HTR-8/SVneo (cell line): ENCODE measurements around the gene BNIP2.
"Not testable (repeated sequence)": the region's sequence is repeated elsewhere in the genome, so short reads cannot be mapped to it uniquely, and the experiment has no call there.

Source experiments
- DNase-seq: peaks from one replicate; pipeline ENCODE4 v3.0.0; 2011; ENCODE audit warnings: low spot score, mixed read lengths; ENCODE audit not compliant: insufficient read length
- FAIRE-seq: peaks from 2 replicates; lab custom pipeline; 2011; peaks lifted over from hg19 to GRCh38; lab: Jason Lieb, UNC

The BNIP2 gene

GRCh38 chr15:59688782-59689625, at the start of gene BNIP2:
Gene BNIP2 (minus strand): TSS chr15:59689320. CDS start chr15:59682457, 6,863 bp downstream.
- peak; percentile 93 for DNase-seq
- peak; percentile 93 for FAIRE-seq

GRCh38 chr15:59738676-59739075, 49.6 kb upstream of the BNIP2 start:
- DNase-seq (no peak), FAIRE-seq (no peak)

DNA sequence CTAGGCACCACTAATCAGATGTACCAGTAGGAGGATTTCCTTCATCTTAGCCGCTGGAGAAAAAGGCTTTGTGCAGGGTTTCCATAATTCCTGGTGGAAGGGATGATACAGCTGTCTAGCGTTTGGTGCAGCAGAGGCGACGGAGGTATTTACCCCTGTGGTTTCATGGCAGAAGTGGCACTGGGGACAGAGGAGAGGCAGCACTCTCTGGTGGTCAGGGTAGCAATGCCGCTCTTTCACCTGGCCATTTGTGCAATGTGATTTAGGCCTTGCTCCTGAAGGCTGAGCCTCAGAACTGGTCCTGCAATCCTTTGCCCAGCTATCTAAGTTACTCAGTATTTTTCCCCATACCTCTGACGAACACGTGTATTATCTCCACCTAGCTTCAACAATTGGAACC, 47.1 kb upstream of the BNIP2 start:
- DNase-seq (no peak), FAIRE-seq (no peak)

DNA sequence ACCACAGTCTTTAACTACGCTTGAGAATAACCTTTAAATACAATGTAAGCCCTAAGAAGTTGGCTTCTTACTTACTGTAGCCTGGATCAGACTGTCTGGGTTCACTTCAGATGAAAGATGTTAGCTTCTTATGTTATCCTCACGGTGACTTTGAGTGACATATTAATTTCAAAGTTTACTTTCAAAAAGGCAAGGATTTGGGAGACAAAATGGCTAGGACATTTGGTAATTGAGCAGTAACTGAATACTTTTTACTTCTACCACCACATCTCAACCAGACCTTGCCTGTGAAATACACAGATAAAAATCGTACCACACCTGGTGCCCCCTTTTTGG, 36.0 kb upstream of the BNIP2 start:
- DNase-seq, result no peak
- FAIRE-seq, result no peak

- no peak for FAIRE-seq
Measured at GRCh38 chr15:59723687-59724346, 34.7 kb upstream of the BNIP2 start.

DNA sequence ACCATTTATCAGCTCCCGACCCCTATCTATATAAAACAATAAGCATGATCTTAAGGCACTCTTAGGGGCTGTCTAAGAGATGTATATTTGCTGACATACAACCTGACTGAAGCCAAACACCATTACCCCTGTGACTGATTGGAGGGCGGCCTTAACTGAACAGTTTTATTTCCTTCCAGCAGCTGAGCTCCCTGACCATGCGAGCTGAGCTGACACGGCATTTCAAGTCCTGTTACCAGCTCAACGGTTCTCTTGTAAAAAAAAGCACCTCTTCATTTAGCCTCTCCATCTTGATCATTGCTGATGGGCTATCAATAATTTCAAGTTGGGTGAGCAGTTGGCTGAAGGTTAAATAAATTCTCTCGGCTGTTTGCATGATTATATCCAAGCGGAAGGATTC, 33.4 kb upstream of the BNIP2 start:
- no peak for DNase-seq
- no peak for FAIRE-seq

More at GRCh38 chr15:59723687-59724346, 34.7 kb upstream of the BNIP2 start:
- no peak for DNase-seq

DNA sequence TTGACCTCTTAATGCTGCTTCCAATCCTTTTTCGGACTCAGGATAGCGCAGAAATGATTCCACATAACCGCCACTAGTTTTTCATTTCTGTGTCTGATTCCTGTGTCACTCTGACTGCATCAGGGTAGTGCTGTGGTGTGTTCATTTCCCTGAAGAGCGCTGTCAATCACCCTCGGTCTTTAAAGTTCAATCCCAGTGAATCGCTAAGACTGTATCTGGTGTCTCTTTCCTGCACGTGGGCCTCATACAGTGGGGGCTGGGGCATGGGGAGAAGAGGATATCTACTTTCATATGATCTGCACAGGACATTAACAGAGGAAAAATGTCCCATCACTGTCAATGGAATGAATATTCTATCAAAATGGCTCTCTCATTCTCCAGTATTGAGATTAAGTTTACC, 32.9 kb upstream of the BNIP2 start:
- FAIRE-seq (no peak), DNase-seq (no peak)

DNA sequence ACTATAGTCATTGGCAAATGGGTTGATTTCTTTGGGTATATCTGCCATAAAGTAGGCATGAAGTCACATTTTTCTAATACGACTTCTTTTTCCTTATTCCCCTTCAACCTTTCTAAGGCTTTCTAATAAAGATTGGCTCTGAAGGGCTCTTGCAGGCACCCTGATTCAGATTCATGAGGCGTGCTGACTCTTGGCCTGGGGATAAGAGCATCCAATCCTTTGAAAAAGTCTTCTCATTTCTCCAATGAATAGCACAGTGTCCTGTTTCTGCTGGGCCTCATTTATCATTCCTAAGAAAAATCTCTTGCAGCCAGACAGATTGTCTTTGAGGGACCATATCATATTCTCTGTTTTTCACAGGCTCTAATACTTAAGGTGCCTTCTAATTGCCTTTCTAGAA, 32.3 kb upstream of the BNIP2 start:
- no peak for DNase-seq
- no peak for FAIRE-seq

- DNase-seq (no peak), FAIRE-seq (no peak)
Measured at GRCh38 chr15:59713177-59713576, 24.1 kb upstream of the BNIP2 start.

DNA sequence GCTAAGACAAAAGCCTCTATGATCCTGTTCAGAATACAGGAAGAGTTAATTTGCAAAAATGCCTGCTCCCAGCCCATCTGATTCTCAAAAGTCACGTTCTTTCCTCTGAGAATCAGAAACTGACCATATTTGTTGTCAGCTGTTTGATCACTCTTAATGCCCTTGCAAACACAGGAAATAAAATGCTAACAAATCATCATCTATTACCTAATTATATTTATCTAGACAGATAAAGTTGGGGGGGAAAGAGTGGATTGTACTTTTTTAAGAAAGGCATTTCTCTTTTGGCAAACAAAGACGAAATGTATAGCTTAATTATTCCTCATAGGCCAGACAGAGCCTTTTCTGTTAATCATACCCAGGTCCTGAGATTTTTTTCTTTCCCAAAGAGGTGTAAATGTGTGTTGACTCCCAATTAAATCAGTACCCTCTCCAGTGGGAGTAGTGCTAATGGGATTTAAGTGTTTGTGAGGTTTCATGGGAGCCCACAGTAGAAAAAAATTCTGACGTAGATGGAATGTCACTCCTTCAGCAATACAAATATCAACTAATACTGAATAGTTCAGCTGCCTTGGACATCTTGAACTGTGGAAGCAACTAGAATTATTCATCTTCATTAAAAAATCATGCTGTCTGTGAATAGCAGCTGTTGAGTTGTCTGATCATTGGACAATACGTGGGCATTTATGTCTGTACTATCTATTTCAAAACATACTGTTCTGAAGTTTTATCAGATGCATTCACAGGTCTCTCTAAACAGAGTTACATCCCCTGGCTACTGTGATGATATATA, 22.5 kb upstream of the BNIP2 start:
- FAIRE-seq (no peak), DNase-seq (no peak)

DNA sequence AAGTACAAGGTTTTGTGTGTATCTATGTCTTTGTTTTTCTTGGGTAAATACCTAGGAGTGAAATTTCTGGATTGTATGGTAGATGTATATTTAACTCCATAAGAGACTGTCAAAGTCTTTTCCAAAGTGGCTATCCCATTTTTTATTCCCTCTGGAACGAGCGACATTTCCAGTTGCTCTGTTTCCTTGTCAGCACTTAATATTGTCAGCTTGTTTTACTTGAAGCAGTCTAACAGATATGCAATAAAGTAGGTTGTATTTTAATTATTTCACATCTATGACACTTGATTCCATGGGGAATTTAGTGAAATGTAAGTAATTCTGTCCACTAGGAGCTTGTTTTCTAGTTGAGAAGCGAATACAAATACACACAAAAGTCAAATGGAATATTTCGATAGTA, 18.5 kb upstream of the BNIP2 start:
- FAIRE-seq (no peak), DNase-seq (no peak)

GRCh38 chr15:59703979-59704796, 15.1 kb upstream of the BNIP2 start:
- DNase-seq (no peak), FAIRE-seq (no peak)

DNA sequence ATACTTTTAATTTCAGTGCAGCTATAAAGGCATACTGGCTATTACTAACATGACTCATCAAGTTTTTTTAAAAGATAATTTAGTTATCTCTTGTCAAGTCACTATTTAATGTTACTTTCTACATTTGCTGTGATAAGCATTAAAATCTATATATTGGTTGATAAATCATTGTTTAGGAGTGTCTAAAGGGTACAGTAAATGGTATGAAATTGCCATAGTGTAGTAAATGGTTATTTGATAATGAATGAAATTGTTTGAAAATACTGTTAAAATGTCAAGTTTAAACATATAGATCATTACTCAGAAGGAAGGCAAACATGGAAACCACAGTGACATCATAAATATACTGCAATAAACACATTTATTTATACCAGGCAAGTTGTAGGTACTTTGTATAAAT, 13.2 kb upstream of the BNIP2 start:
- DNase-seq (no peak), FAIRE-seq (no peak)

DNA sequence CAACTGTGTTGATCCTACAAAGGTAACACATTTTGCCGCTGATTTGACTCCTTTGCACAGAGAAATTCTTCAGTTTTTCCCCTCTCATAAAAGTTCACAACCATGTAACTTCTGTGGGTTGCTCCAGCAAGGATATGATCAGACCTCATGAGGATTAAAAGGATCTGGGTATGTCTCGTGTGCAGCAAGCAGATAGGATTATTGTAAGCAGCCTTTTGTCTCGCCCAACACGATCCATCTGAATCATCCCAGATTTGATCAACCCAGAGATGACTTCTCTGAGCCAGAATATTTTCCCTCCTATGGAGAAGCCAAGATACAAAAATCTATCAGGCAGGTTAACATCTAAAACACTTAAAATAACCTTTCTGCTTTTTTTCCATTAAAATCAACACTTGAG, 12.8 kb upstream of the BNIP2 start:
- DNase-seq (no peak), FAIRE-seq (no peak)

- DNase-seq, result no peak
- FAIRE-seq, result no peak
Measured at GRCh38 chr15:59699810-59700431, 10.8 kb upstream of the BNIP2 start.

- FAIRE-seq, DNase-seq: not testable (repeated sequence)
Measured at GRCh38 chr15:59698065-59698464, 8.9 kb upstream of the BNIP2 start.

GRCh38 chr15:59696332-59696731, 7.2 kb upstream of the BNIP2 start:
- no peak for DNase-seq
- no peak for FAIRE-seq

DNA sequence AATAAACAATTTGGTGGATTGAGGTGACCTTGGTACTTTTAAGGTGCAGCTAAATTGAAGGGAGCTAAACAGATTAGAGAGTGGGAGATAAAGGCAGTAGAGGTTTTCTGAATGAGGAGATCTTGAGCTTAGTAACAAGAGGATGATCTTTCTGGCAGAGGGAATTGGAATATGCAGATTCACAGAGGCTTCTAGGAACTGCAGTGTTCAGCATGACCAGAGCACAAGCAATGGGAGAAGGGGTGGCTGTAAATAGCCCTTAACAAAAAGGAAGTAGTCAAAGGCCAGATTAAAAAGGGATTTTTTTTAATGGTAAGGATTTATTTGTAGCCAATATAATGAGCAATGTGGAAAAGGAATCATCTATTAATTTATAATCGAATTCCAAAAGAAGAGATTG, 5.7 kb upstream of the BNIP2 start:
- FAIRE-seq (no peak), DNase-seq (no peak)

GRCh38 chr15:59691194-59691805, 2.2 kb upstream of the BNIP2 start:
- DNase-seq (peak; percentile 32), FAIRE-seq (no peak)
